HEK293 (cell line): ENCODE data around the gene BMAL1.

Experiments
- CTCF ChIA-PET: fragments of 350-600 bp; formaldehyde crosslinking; extraction: SDS; loops from one replicate; lab custom pipeline; 2021; ENCODE audit warnings: antibody characterized with exemption; lab: Yijun Ruan, JAX
- POLR2A ChIA-PET: fragments of 300-600 bp; formaldehyde crosslinking; extraction: SDS; loops from one replicate; lab custom pipeline; 2020; ENCODE audit warnings: antibody characterized with exemption, inconsistent platforms; lab: Yijun Ruan, JAX
- H3K27ac ChIP-seq: fragments of 200-500 bp; sonication (Bioruptor generic); 2 replicates; pipeline ENCODE4 v1.5.1; 2014; ENCODE audit warnings: low read depth, low read length, control low read depth, inconsistent platforms; ENCODE audit errors: extremely low read depth
- H3K36me3 ChIP-seq, 2 experiments: fragments of 200-500 bp in 1 of 2; sonication (Bioruptor generic) in 1 of 2; 1 replicate in 1 of 2; 2 replicates in 1 of 2; pipeline ENCODE4 v1.5.1; 2014 to 2017; ENCODE audit warnings: inconsistent platforms in 2 of 2, low read length in 2 of 2; ENCODE audit not compliant: control insufficient read depth in 2 of 2, insufficient read depth in 1 of 2
- H3K4me1 ChIP-seq: fragments of 200-500 bp; sonication (Bioruptor generic); 2 replicates; pipeline ENCODE4 v1.5.1; 2014; ENCODE audit warnings: mild to moderate bottlenecking, low read length, inconsistent platforms; ENCODE audit not compliant: control insufficient read depth, insufficient read depth
- H3K4me3 ChIP-seq: 2 replicates; pipeline ENCODE4 v1.5.1; 2011; ENCODE audit warnings: low read depth, mild to moderate bottlenecking, control low read depth, low read length, moderate library complexity
- H3K9me3 ChIP-seq: fragments of 200-500 bp; sonication (Bioruptor generic); 2 replicates; pipeline ENCODE4 v1.5.1; 2014; ENCODE audit warnings: low read depth, low read length, inconsistent platforms; ENCODE audit not compliant: control insufficient read depth, insufficient read depth
- BCL11A ChIP-seq: fragments of 450-650 bp; formaldehyde crosslinking; IDR thresholded peaks from 2 replicates; pipeline ENCODE4 v1.5.1; 2016; ENCODE audit warnings: low read depth, missing biosample characterization, missing genetic modification characterization
- EGR2 ChIP-seq: fragments of 450-650 bp; formaldehyde crosslinking; IDR thresholded peaks from 2 replicates; pipeline ENCODE4 v1.5.1; 2016; ENCODE audit warnings: low read depth, missing biosample characterization, missing genetic modification characterization
- HIC1 ChIP-seq: fragments of 450-650 bp; formaldehyde crosslinking; IDR thresholded peaks from 2 replicates; pipeline ENCODE4 v1.5.1; 2016; ENCODE audit warnings: missing biosample characterization, missing genetic modification characterization
- IKZF3 ChIP-seq: fragments of 450-650 bp; IDR thresholded peaks from 2 replicates; pipeline ENCODE4 v1.5.0; 2018; ENCODE audit warnings: missing biosample characterization, mild to moderate bottlenecking, missing genetic modification characterization, moderate library complexity
- MYNN ChIP-seq: fragments of 450-650 bp; formaldehyde crosslinking; IDR thresholded peaks from 2 replicates; pipeline ENCODE4 v1.5.1; 2016; ENCODE audit warnings: missing biosample characterization, missing genetic modification characterization, borderline replicate concordance
- OSR2 ChIP-seq: fragments of 450-650 bp; formaldehyde crosslinking; IDR thresholded peaks from 2 replicates; pipeline ENCODE4 v1.5.1; 2016; ENCODE audit warnings: missing biosample characterization, missing genetic modification characterization
- PRDM1 ChIP-seq: fragments of 450-650 bp; formaldehyde crosslinking; IDR thresholded peaks from 2 replicates; pipeline ENCODE4; 2016; ENCODE audit warnings: missing biosample characterization, missing genetic modification characterization
- REPIN1 ChIP-seq: fragments of 450-650 bp; formaldehyde crosslinking; IDR thresholded peaks from 2 replicates; pipeline ENCODE4 v1.5.1; 2017; ENCODE audit warnings: missing biosample characterization, missing genetic modification characterization, low read depth
- TRIM28 ChIP-seq: IDR thresholded peaks from 2 replicates; pipeline ENCODE4 v1.6.1; 2011; ENCODE audit warnings: low read length, control low read depth, borderline replicate concordance
- ZBTB7A ChIP-seq: fragments of 450-650 bp; formaldehyde crosslinking; IDR thresholded peaks from 2 replicates; pipeline ENCODE4 v1.5.1; 2016; ENCODE audit warnings: low read depth, missing biosample characterization, missing genetic modification characterization
- ZEB2 ChIP-seq: fragments of 450-650 bp; formaldehyde crosslinking; IDR thresholded peaks from 2 replicates; pipeline ENCODE4 v1.5.1; 2016; ENCODE audit warnings: missing biosample characterization, missing genetic modification characterization
- ZFHX2 ChIP-seq: fragments of 450-650 bp; formaldehyde crosslinking; conservative IDR thresholded peaks from 2 replicates; pipeline ENCODE4 v1.5.1; 2016; ENCODE audit warnings: missing biosample characterization, missing genetic modification characterization
- ZNF114 ChIP-seq: fragments of 450-650 bp; formaldehyde crosslinking; IDR thresholded peaks from 2 replicates; pipeline ENCODE4 v1.5.0; 2017; ENCODE audit warnings: missing biosample characterization, missing genetic modification characterization
- ZNF174 ChIP-seq: fragments of 450-650 bp; formaldehyde crosslinking; IDR thresholded peaks from 2 replicates; pipeline ENCODE4 v1.5.0; 2017; ENCODE audit warnings: missing biosample characterization, mild to moderate bottlenecking, missing genetic modification characterization
- ZNF184 ChIP-seq: fragments of 450-650 bp; IDR thresholded peaks from 2 replicates; pipeline ENCODE4 v1.5.1; 2018; ENCODE audit warnings: missing biosample characterization, mild to moderate bottlenecking, missing genetic modification characterization
- ZNF202 ChIP-seq: fragments of 450-650 bp; formaldehyde crosslinking; IDR thresholded peaks from 2 replicates; pipeline ENCODE4 v1.5.1; 2016; ENCODE audit warnings: missing biosample characterization, missing genetic modification characterization, borderline replicate concordance
- ZNF214 ChIP-seq: fragments of 450-650 bp; formaldehyde crosslinking; IDR thresholded peaks from 2 replicates; pipeline ENCODE4 v1.5.1; 2017; ENCODE audit warnings: missing biosample characterization, mild to moderate bottlenecking, missing genetic modification characterization, borderline replicate concordance
- ZNF449 ChIP-seq: fragments of 450-650 bp; formaldehyde crosslinking; IDR thresholded peaks from 2 replicates; pipeline ENCODE4 v1.5.1; 2017; ENCODE audit warnings: missing biosample characterization, mild to moderate bottlenecking, missing genetic modification characterization, moderate library complexity
- ZNF521 ChIP-seq: fragments of 450-650 bp; formaldehyde crosslinking; IDR thresholded peaks from 2 replicates; pipeline ENCODE4 v1.5.1; 2017; ENCODE audit warnings: missing biosample characterization, mild to moderate bottlenecking, missing genetic modification characterization
- ZNF692 ChIP-seq: fragments of 450-650 bp; formaldehyde crosslinking; IDR thresholded peaks from 2 replicates; pipeline ENCODE4 v1.5.1; 2016; ENCODE audit warnings: missing biosample characterization, missing genetic modification characterization
- ZNF704 ChIP-seq: fragments of 450-650 bp; formaldehyde crosslinking; IDR thresholded peaks from 2 replicates; pipeline ENCODE4 v1.5.1; 2016; ENCODE audit warnings: missing biosample characterization, missing genetic modification characterization
- ZNF768 ChIP-seq: fragments of 450-650 bp; formaldehyde crosslinking; IDR thresholded peaks from 2 replicates; pipeline ENCODE4 v1.5.1; 2018; ENCODE audit warnings: missing biosample characterization, mild to moderate bottlenecking, missing genetic modification characterization

BMAL1 gene

GRCh38 chr11:13347901-13348300 lies 70.3 kb downstream of the BMAL1 start:
- POLR2A ChIA-PET: no interaction called here

GRCh38 chr11:13348305-13348704 lies 70.7 kb downstream of the BMAL1 start:
- H3K27ac ChIP-seq: no peak overlapping the region
- POLR2A ChIA-PET: no interaction called here
- H3K4me3 ChIP-seq: no peak overlapping the region
- 0 out of 2 replicates have a peak, but pooled peaks have one; percentile 41 for TF ChIP-seq ZFHX2 (tag by site-specific recombination)
- no peak for TF ChIP-seq ZEB2 (tag by site-specific recombination)
- TF ChIP-seq EGR2 (tag by site-specific recombination): 0 out of 2 replicates have a peak, but pooled peaks have one; percentile 20
- CTCF ChIA-PET: interaction anchor here (6.2 kb wide), 1 partner anchor 138 kb away, joined by 119 read pairs; no protein-coding TSS in a partner anchor
- H3K36me3 ChIP-seq: no peaks in the 10 kb centered on the region
- H3K4me1 ChIP-seq: no peaks in the 10 kb centered on the region
- no peaks in the 10 kb centered on the region for H3K9me3 ChIP-seq

More at GRCh38 chr11:13347901-13348300, 70.3 kb downstream of the BMAL1 start:
- no peaks in the 10 kb centered on the region for H3K9me3 ChIP-seq
- H3K27ac ChIP-seq: no peak overlapping the region
- no peak overlapping the region for H3K4me3 ChIP-seq
- no peaks in the 10 kb centered on the region for H3K4me1 ChIP-seq
- CTCF ChIA-PET: interaction anchor here (0.6 to 6.2 kb wide), 3 partner anchors 16 to 138 kb away, joined by 3 to 119 read pairs (median 4); no protein-coding TSS in a partner anchor
- TF ChIP-seq OSR2 (tag by site-specific recombination) (no peak), REPIN1 (tag by site-specific recombination) (no peak)
- no peaks in the 10 kb centered on the region for H3K36me3 ChIP-seq

- CTCF ChIA-PET: interaction anchor here (0.6 to 3.7 kb wide), 4 partner anchors 11 to 139 kb away, joined by 3 to 27 read pairs (median 4); no protein-coding TSS in a partner anchor
- TF ChIP-seq ZNF768 (0 out of 2 replicates have a peak, but pooled peaks have one; percentile 26), ZNF214 (tag by site-specific recombination) (no peak), ZNF114 (tag by site-specific recombination) (no peak)
- POLR2A ChIA-PET: no interaction called here
- no peak overlapping the region for H3K4me3 ChIP-seq
- H3K36me3 ChIP-seq: no peaks in the 10 kb centered on the region
- no peaks in the 10 kb centered on the region for H3K9me3 ChIP-seq
- H3K4me1 ChIP-seq: no peaks in the 10 kb centered on the region
- no peak overlapping the region for H3K27ac ChIP-seq
Measured at GRCh38 chr11:13349046-13349445, 71.5 kb downstream of the BMAL1 start.

- CTCF ChIA-PET: interaction anchor here (0.6 to 3.7 kb wide), 3 partner anchors 11 to 139 kb away, joined by 3 to 27 read pairs (median 4); no protein-coding TSS in a partner anchor
- POLR2A ChIA-PET: no interaction called here
- H3K36me3 ChIP-seq: no peaks in the 10 kb centered on the region
- TF ChIP-seq PRDM1 (tag by site-specific recombination) (no peak), BCL11A (tag by site-specific recombination) (no peak), ZNF174 (tag by site-specific recombination) (no peak), MYNN (tag by site-specific recombination) (no peak), ZNF704 (tag by site-specific recombination) (no peak), ZNF449 (tag by site-specific recombination) (no peak), HIC1 (tag by site-specific recombination) (no peak), TRIM28 (no peak), ZNF521 (tag by site-specific recombination) (no peak), ZBTB7A (tag by site-specific recombination) (no peak), ZNF692 (no peak), ZNF202 (no peak), IKZF3 (no peak), ZNF184 (no peak), EGR2 (tag by site-specific recombination) (no peak)
Measured at GRCh38 chr11:13349581-13349980, 72.0 kb downstream of the BMAL1 start.

More at GRCh38 chr11:13349581-13349980, 72.0 kb downstream of the BMAL1 start:
- Histone ChIP-seq H3K4me3 (no peak overlapping the region), H3K27ac (no peak overlapping the region), H3K9me3 (no peaks in the 10 kb centered on the region), H3K4me1 (no peaks in the 10 kb centered on the region)
